ENCODE results near the gene CCHCR1.

Gene CCHCR1

DNA sequence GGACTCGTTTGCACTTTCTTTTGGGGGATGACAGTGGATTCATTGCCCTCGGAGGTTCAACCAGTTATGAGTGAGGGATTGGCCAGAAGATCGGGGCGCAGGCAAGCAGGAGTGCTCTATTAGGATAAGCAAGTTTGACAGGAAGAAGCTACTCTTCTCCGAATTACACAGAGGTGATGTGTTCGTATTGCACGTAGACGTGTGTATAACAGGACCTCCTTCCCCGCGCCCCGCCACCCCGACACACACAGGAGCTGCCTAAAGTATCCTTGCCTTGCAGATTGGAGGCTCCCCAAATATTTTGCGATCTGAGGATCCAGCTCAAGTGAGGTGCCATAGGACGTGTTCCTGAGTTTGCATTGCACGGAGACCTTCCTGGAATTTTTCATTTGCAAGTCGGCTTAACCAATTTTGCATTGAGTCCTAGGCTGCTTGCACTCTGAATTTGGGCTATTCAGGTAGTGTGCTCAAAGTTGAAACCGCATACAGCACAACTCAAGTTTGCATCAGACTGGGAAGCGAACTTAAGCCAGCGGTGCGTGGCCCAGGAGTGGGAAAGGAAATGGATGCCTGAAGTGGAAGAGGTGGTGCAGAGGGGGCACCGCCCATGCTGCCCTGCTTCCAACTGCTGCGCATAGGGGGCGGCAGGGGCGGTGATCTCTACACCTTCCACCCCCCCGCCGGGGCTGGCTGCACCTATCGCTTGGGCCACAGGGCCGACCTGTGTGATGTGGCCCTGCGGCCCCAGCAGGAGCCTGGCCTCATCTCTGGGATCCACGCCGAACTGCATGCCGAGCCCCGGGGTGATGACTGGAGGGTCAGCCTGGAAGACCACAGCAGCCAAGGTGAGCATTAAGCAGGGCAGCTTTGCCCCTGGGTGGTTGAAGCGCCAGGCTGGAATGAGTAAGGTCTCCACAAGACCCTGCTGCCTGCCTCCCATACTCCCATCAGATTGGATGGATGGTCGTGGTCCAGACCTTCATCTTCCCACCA is 1.6 kb upstream of the CCHCR1 start:
- DNase-seq: peak; percentile 54

DNA sequence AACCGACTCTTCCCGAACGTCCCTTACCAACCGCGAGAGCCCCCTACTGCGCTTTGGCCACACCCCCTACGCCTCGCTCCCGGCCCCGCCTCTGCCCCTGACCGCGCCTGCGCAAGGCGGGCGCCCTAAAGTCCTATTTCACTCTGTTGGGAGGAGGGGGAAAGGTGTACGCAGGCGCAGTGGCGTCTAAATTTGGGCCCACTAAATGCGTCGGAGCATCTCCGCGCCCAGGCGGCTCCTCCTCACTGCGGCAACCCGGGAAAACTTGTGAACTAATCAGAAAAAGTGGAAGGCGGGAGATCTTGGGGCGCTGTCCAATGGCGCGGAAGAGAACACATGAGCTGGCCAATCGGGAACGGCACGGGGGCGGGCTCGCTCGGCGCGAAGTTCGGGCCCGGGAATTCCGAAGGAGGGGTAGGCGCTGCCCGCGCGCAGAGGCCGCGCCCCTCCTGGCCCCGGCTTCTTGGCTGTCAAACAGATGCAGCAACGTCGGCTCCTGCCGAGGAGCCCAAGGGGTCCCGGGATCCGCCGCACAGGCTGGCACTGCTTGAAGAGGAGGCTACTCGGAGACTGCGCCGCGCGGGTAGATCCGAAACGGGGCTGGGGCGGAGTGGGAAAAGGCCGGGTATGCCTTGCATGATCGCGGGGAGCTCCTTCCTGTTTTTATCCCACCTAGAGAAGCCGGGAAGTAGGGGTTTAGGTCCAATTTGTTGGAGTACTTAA is 699 bp upstream of the CCHCR1 start, which contains the start of gene TCF19:
Gene TCF19, plus strand, starts transcription at position 450 of the 723 bp plus-strand sequence. CDS start 881 bp downstream, outside the sequence.
- peak; percentile 99 for DNase-seq

DNA sequence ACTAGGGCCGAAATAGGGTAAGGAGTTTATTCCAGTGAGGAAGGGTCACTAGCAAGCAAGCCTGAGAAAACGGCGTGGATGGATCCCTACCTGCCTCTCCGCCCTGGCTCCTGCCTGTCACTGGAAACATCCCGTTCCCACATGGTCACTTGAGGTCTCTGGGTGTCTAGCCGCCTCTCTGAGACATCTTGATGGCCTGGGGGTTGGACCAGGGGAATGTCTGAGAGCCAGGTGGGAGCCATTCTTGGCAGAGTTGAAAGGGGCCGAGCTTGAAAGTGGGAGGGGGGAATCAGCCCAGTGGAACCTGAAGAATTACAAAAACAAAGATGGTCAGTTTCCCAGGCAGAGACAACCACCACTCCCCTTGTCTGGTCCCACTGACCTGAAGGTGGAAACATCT is 961 bp downstream of the CCHCR1 start:
- DNase-seq: no peak

DNA sequence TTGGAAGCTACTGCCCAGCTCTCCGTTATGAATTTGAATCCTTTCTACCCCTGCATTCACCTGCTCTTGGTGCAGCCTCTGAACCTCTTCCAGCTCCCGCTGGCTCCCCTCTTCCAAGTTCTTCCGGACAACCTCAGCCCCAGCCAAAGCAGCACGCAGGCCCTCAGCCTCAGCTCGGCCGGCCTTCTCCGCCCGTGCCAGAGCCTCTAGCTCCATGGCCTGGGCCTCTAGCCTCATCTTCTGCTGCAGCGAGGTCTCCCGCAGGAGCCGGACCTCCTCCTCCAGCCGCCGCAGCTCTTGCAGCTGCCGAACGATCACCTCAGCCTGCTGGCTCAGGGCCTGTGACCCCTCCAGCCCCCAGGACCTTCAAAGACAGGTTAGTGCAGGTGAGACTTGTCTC is 3.2 kb downstream of the CCHCR1 start:
- no peak for DNase-seq

DNA sequence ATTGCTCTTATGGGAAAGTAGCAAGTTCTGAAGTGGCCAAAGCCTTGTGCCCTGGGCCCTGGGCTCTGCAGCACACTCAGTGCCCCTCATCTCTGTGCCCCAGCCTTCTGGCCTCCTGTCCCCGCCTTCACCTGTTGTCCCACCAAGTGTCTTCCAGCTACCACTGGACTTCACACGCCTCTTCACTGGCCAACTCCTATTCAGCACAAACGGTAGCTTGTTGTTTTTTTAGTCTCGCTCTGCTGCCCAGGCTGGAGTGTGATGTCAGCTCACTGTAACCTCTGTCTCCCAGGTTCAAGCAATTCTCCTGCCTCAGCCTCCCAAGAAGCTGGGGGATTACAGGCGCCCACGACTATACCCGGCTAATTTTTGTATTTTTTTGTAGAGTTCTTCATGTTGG is 4.8 kb downstream of the CCHCR1 start:
- DNase-seq: no peak

DNA sequence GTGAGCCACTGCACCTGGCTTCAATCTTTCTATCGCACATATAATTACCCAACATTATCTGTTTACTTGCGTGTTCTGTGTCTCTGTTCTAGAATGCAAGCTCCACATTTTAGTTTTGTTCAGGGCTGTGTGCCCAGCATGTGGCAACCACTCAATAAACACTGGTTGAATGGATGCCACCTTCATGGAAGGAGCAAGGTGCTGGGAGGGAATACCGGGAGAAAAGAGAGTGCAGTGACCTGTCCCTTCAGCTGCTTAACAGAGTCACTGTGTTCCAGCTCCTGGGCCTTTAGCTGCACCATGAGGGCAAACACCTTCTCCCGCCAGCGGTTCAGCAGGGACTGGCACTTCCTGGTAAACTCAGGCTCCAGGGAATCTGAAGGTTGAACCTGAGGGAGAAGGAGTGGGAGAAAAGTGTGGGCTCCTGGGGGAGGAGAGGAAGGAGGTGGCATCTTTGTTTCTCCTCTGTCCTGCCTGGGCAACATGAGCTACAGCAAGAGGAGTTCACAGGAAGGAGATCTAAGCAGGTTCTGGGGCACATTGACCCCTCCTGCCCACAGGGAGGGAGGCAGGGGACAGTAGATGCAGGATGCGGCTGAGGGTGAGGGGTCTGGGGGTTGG is 7.7 kb downstream of the CCHCR1 start:
- no peak for DNase-seq

DNA sequence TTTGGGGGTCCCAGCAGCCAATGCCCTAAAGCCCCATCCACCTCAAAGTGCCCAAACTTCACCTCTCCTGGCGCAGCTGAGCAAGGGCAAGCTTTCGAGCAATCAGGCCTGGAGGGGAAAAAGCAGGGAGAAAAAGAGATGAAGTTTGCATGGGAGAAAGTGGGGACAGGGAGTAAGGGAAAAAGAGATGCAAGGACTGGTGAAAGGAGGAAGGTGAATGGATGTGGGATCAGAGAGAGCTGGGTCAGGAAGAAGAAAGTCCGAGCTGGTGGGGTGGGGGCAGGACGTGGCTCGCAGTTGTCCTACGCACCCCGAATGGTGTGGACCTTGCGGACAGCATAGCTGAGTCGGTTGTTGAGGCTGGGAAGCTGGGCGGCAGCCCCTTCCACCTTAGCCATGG is 12.2 kb downstream of the CCHCR1 start:
- DNase-seq: no peak

DNA sequence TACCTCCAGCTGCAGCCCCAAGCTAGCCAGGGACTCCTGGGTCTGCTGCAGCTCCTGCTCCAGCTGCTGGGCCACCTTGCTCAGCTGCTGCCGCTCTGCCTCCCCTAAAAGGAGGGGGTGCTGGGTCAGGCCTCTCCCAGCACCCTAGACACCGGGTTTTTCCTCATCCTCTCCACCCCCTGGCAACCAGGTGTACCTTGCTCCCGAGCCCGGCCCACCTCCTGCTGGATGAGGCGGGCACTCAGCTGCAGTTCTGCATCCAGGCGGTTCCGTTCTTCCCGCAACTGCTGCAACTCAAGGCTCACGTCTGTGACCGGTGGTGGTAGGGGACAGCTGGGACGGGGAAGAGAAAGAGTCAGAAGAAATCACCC is 12.6 kb downstream of the CCHCR1 start:
- no peak for DNase-seq

DNA sequence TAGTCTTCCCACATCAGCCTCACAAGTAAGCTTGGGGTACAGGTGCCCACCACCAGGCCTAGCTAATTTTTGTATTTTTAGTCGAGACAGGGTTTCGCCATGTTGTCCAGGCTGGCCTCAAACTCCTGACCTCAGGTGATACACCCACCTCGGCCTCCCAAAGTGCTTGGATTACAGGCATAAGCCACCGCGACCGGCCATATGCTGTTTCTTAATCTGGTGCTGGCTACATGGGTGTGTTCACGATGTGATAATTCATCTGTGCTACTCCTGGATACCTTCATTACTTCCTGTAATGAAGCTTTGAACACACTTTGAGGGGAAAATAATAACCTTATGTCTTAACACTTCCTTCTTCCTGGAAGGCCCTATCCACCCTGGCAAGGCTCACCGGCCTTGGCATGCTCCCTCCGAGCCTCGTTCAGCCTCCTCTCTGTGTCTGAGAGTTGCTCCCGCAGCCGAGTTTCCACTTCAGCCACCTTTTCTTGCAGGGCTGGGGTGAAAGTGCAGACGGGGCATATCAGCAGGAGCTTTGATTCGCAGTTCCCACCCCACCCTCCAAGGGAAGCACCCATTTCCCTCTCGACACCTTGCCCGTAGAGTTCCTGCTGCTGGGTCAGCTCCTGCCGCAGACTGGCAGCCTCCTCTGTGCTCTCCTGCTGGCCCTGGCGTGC is 13.2 kb downstream of the CCHCR1 start:
- DNase-seq: no peak

DNA sequence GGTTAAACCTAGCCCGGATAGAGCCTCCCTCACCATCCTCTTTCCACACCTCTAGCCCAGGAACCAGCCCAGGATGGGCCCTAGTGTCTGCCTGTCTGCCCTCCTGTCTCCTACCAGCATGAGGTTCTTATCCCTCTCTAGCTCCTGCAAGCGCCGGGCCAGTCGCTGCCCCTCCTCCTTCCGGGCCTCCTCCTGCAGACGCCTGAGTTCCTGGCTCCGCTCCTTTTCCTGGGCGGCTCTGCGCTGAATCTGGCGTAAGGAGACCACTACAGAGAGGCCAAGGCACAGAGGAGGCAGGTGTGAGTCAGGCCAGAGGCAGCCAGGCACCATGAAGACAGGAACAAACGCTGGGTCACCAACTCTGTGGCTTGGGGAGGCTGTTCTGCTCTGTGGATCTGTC is 14.5 kb downstream of the CCHCR1 start:
- DNase-seq: no peak

DNA sequence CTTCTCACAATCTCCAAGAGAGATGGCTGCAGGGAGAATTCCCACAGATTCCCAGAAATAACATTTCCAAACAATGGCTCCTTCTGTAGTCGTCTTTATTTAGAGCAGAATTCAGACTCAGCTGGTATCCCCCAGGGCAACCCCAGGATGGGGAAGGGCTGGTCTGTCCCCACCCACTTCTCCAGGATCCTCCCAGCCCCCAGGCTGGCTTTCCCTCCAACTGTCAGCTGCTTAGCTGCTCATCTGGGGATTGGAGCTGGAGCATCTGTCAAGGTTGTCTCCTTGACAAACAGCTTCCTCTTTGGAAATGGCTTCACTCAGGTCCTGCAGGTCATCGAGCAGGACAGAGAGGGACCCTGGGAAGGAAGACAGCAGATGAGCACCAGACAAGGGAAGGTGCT is 15.2 kb downstream of the CCHCR1 start:
- no peak for DNase-seq

DNA sequence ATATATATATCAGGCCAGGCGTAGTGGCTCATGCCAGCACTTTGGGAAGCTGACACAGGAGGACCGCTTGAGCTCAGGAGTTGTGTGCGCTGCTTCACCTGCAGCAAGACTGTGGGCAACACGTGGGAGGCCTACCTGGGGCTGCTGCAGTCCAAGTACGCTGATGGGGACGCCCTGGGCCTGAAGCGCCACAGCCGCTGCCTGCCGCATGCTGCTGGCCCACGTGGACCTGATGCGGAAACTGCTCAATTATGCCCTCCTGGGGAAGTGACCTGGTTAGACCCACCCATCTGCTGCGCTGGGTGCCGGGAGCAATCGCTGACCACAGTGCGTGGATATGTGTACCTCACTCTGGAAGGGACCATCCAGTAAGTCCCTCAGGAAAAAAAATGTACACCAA is 17.0 kb downstream of the CCHCR1 start:
- DNase-seq: no peak

DNA sequence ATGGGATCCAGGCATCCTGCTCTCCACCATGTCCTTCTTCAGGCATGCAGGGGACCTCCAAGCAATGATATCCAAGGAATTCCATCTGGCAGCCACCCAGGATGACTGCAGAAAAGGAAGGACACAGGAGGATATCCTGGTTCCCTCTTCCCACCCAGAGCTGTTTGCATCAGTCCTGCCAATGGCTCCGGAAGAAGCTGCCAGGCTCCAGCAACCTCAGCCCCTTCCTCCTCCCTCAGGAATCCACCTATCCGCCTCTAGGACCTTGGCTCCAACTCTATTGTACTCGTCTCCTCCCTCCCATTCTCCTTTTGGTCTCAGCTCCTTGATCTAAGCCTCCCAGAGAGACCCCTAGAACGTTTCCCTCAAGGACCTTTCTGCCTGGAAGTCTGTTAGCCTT is 18.0 kb downstream of the CCHCR1 start:
- DNase-seq: no peak

DNA sequence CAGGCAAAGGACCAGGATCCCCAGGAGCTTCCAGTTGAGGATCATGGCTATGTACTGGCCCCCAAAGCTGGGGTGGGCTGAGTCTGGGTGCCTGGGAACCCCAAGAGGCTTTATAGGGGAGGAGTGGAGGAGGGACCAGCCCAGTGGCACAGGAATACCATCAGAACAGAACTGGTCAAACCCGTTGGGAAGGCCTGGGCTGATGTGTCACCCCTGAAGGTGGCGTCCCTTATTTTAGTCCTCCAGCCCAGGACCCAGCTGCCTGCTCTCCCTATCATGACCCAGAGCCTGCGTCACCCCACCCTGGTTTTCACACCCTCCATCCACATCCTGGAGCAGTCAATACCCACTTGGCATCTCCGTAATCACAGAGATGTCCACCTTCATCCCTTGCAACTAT is 18.6 kb downstream of the CCHCR1 start, which contains the start of gene PSORS1C2:
Gene PSORS1C2, minus strand, starts transcription at position 85 of the 400 bp plus-strand sequence. Its CDS starts 40 bp downstream, at position 45.
- no peak for DNase-seq

DNA sequence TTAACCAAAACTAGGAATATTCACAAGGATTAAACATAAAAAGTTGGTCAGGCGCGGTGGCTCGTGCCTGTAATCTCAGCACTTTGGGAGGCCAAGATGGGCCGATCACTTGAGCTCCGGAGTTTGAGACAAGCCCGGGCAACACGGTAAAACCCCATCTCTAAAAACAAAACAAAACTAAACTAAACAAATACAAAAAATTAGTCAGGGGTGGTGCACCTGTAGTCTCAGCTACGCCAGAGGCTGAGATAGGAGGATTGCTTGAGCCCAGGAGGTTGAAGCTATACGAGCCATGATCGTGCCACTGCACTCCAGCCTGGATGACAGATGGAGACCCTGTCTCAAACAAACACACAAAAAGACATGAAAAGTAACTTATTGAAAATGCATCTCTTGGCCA is 21.9 kb downstream of the CCHCR1 start:
- DNase-seq: no peak

DNA sequence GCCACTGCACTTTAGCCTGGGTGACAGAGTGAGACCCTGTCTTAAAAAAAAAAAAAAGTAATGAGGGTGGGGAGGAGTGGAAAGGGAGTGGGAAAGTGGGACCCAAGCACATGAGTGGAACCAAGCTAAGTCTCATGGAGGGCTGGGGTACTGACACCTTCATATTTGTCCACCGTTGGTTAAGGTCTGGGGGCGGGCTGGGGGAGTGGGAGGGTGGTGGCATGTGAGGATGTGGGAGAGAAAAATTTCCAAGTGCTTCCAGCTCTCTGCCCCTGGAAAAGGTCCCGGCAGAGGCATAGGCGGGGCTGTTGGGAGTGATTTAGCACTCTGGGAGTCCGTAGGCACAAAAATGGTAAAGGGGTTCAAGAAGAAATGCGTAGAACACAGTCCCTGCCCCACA is 24.8 kb downstream of the CCHCR1 start:
- DNase-seq: no peak

DNA sequence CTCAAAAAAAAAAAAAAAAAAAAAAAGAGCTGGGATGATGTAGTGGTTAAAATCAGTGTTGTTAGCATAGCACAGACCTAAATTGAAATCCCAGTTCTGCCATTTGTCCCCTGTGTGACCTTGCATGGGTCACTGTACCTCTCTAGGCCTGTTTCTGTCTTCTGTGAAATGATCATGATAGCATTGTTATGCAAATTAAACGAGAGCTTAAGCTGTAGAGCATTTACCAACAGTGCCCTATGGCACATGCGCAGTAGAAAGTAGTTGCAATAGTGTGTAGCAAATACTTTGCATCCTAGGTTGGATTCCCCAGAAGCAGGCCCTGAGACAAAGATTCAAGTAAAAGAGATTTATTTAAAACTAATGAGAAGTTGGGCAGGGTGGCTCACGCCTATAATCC is 26.0 kb downstream of the CCHCR1 start:
- no peak for DNase-seq

DNA sequence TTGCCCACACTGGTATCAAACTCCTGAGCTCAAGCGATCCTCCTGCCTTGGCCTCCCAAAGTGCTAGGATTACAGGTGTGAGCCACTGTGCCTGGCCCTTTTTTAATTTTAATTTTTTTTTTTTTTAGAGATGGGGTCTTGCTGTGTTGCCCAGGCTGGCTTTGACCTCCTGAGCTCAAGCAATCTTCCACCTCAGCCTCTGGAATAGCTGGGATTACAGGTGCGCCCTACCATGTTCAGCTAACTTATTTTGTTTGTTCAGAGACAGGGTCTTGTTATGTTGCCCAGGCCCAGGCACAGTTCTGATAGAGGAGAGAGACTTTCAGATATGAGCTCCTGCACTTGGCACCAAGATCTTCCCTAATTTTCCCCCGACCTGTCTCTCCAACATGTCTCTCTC is 26.9 kb downstream of the CCHCR1 start:
- DNase-seq: no peak

DNA sequence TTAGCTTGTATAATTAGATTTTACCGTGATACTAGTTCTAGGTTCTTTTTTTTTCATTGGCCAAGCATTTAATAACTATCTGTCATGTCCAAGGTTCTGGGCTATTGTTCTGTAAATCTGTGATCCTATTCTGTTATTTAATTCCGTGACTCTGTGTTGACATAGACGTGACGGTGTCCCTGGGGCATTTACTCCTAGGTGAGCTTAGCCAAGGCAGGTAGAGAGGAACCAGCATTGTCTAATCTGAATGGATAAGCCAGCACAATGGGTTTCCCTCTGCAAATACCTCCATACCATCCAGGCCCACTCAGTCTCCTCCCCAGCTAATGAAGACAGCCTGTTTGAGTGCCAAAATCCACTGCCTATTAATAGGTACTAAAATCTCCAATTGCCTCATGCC is 28.5 kb downstream of the CCHCR1 start:
- DNase-seq: no peak

DNA sequence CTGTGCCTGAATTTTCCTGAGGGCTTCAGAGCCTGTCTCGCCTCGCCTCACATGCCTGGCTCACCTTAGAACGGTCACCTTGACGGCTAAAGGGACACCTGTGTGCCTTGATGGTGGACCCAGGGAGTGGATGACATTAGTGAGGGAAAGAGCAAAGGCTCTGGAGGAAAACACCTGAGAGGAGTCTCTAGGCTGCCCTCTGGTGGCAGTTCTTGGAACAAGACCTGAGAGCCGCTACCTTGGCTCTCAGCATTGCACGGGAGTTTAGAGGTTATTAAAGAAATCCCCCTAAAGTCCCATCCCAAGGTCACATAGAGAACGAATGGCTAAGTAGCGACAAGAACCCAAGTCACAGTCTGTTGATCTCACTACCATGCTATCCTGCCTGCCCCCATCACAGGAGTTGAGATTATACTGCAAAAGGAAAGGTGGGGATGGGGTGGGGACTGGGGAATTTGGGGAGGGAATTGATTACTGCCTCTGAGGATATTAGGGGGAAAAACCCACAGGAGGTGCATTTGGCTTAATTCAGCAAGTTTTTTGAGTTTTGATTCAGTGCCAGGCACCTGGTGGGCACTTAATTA is 29.4 kb downstream of the CCHCR1 start:
- DNase-seq: peak; percentile 8

DNA sequence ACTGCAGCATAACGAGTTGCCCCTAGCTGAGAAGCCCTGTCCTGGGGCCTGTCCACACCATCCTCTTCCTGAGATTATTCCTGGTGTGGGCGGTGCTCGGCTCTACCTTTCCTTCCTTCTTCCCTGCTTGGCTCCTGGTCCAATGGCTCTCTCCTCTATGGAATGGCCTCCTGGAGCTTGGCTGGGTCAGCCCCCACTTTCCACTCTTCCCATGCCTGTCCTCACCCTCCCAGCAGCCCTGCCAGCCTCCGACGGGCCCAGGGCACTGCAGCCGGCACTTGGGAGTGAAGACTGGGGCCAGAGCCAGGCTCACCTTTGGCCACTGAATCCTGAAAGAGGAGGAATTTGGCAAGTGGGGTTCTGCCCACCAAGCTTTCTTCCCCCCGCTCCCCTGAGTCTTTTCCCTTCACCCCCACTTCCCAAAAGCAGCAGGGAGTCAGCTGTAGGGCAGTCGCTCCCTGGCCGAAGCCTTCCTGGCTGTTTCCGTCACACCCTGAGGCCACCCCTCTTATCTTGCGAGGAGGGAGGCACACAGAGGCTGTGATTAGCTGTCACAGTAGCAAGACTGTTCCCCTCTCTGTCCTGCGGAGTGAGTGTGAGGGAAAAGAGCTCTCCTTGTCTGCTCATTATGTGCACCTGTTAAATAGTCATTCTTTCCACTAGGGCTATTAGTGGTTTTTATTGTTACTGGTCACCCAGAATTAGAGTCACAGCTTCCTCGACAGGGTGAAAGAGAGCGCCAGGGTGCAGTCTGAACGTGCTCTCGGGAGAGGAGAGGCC is 31.0 kb downstream of the CCHCR1 start:
- no peak for DNase-seq
